Measurements from ENCODE around the gene CD3D. TPM values are rescaled to one million over a fixed set of nuclear protein-coding genes. Genes with fewer than 3 reads are reported as not detected.
"Not testable (repeated sequence)": the region's sequence is repeated elsewhere in the genome, so short reads cannot be mapped to it uniquely, and the experiment has no call there.

The CD3D gene
- polyA plus RNA-seq, 4 donors: 5.4 to 14.6 (median 7.0) TPM

GRCh38 chr11:118314988-118315411 is 27.5 kb downstream of the CD3D start:
- 19 to 38% (median 32%) methylated on average over 7 of the region's 7 CpGs for WGBS, 3 donors
- Histone ChIP-seq H3K27me3 (ENCODE audit: control insufficient read depth in 3 of 3, insufficient read depth in 3 of 3, low read length in 3 of 3) (peaks cover 0 to 4% (median 0%) of the 10 kb centered on the region in 3 donors), H3K9me3 (ENCODE audit: control insufficient read depth in 2 of 2, insufficient read depth in 1 of 2, low read depth in 1 of 2, low read length in 1 of 2) (no peaks in the 10 kb centered on the region), H3K4me1 (ENCODE audit: control insufficient read depth in 3 of 3, insufficient read depth in 2 of 3, low read depth in 1 of 3, low read length in 2 of 3) (peaks cover 3 to 17% (median 4%) of the 10 kb centered on the region in 3 donors), H3K27ac (ENCODE audit: low read depth in 1 of 3, low read length in 2 of 3) (peak overlapping the region in 1 of 3 donors; percentile 25), H3K4me3 (ENCODE audit: low read depth in 1 of 3, low read length in 3 of 3) (no peak overlapping the region), H3K36me3 (ENCODE audit: control insufficient read depth in 3 of 3, insufficient read depth in 2 of 3, low read depth in 1 of 3, low read length in 3 of 3) (no peaks in the 10 kb centered on the region)
- peak; percentile 46 to 60 for DNase-seq
- FAIRE-seq: no peak

- FAIRE-seq (no peak), DNase-seq (no peak)
- Histone ChIP-seq H3K4me3 (ENCODE audit: low read depth in 1 of 3, low read length in 3 of 3) (no peak overlapping the region), H3K27me3 (ENCODE audit: control insufficient read depth in 3 of 3, insufficient read depth in 3 of 3, low read length in 3 of 3) (peaks cover 0 to 4% (median 0%) of the 10 kb centered on the region in 3 donors), H3K36me3 (ENCODE audit: control insufficient read depth in 3 of 3, insufficient read depth in 2 of 3, low read depth in 1 of 3, low read length in 3 of 3) (no peaks in the 10 kb centered on the region), H3K9me3 (ENCODE audit: control insufficient read depth in 2 of 2, insufficient read depth in 1 of 2, low read depth in 1 of 2, low read length in 1 of 2) (no peaks in the 10 kb centered on the region), H3K4me1 (ENCODE audit: control insufficient read depth in 3 of 3, insufficient read depth in 2 of 3, low read depth in 1 of 3, low read length in 2 of 3) (peaks cover 0 to 12% (median 4%) of the 10 kb centered on the region in 3 donors), H3K27ac (ENCODE audit: low read depth in 1 of 3, low read length in 2 of 3) (no peak overlapping the region)
- WGBS, 3 donors: 65 to 83% (median 74%) methylated on average over 4 of the region's 4 CpGs
These were observed 29.3 kb downstream of the CD3D start for GRCh38 chr11:118313242-118313641.

DNA sequence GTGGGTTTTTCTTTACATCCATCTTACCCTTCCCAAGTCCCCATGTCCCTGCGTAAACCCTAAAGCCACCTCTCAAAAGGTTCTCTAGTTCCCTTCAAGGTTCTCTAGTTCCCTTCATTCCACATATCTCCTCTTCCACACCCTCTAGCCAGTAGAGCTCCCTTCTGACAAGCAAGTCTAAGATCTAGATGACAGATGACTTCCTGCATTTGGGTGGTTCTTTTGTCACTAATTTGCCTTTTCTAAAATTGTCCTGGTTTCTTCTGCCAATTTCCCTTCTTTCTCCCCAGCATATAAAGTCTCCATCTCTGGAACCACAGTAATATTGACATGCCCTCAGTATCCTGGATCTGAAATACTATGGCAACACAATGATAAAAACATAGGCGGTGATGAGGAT is 30.2 kb downstream of the CD3D start:
- no peak for FAIRE-seq
- Histone ChIP-seq H3K4me1 (ENCODE audit: control insufficient read depth in 3 of 3, insufficient read depth in 2 of 3, low read depth in 1 of 3, low read length in 2 of 3) (peaks cover 0 to 12% (median 4%) of the 10 kb centered on the region in 3 donors), H3K27ac (ENCODE audit: low read depth in 1 of 3, low read length in 2 of 3) (no peak overlapping the region), H3K36me3 (ENCODE audit: control insufficient read depth in 3 of 3, insufficient read depth in 2 of 3, low read depth in 1 of 3, low read length in 3 of 3) (no peaks in the 10 kb centered on the region), H3K9me3 (ENCODE audit: control insufficient read depth in 2 of 2, insufficient read depth in 1 of 2, low read depth in 1 of 2, low read length in 1 of 2) (no peaks in the 10 kb centered on the region), H3K27me3 (ENCODE audit: control insufficient read depth in 3 of 3, insufficient read depth in 3 of 3, low read length in 3 of 3) (peaks cover 0 to 4% (median 0%) of the 10 kb centered on the region in 3 donors), H3K4me3 (ENCODE audit: low read depth in 1 of 3, low read length in 3 of 3) (no peak overlapping the region)
- DNase-seq: no peak
- WGBS, 3 donors: 91 to 92% (median 91%) methylated on average over 2 of the region's 2 CpGs

GRCh38 chr11:118311518-118311917 is 31.0 kb downstream of the CD3D start:
- no peak overlapping the region for H3K4me3 ChIP-seq (ENCODE audit: low read depth in 1 of 3, low read length in 3 of 3)
- no peaks in the 10 kb centered on the region for H3K36me3 ChIP-seq (ENCODE audit: control insufficient read depth in 3 of 3, insufficient read depth in 2 of 3, low read depth in 1 of 3, low read length in 3 of 3)
- H3K27ac ChIP-seq (ENCODE audit: low read depth in 1 of 3, low read length in 2 of 3): no peak overlapping the region
- H3K4me1 ChIP-seq (ENCODE audit: control insufficient read depth in 3 of 3, insufficient read depth in 2 of 3, low read depth in 1 of 3, low read length in 2 of 3): peaks cover 0 to 9% (median 4%) of the 10 kb centered on the region in 3 donors
- DNase-seq: no peak
- peaks cover 0 to 4% (median 0%) of the 10 kb centered on the region in 3 donors for H3K27me3 ChIP-seq (ENCODE audit: control insufficient read depth in 3 of 3, insufficient read depth in 3 of 3, low read length in 3 of 3)
- no peaks in the 10 kb centered on the region for H3K9me3 ChIP-seq (ENCODE audit: control insufficient read depth in 2 of 2, insufficient read depth in 1 of 2, low read depth in 1 of 2, low read length in 1 of 2)
- 71 to 73% (median 73%) methylated on average over 4 of the region's 4 CpGs for WGBS, 3 donors
- FAIRE-seq: no peak

DNA sequence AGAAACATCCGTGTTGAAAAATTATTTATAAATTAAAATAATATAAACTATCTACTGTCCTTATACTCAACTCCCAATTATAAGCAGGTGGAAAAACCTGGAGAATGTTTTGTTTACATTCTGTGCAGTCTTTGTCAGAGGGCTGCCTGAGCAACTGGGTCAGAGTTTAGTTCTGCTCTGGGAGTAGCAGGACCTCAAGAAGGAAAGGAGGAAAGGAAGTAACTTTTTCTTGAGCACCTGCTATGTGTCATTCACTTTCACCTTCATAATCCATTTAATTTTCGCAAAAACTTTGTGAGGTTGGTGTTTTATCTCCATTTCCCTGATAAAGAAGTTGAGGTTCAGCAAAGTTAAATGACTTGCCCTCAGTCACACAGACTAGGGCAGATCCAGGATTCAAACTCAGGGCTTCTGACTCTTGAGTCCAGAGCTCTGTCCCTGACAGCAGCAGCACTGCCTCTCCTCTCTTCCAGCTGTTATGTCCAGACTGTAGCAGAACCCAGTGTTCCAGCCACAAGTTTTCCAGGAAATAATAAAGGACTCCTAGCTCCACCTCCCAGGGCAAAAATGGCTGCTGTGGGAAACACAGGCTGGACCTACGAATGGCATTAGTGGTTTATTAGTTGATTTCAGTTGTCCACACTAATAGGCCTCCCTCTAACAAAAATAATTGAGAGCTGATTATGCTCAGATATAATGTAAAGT is 31.6 kb downstream of the CD3D start:
- no peaks in the 10 kb centered on the region for H3K9me3 ChIP-seq (ENCODE audit: control insufficient read depth in 2 of 2, insufficient read depth in 1 of 2, low read depth in 1 of 2, low read length in 1 of 2)
- H3K4me3 ChIP-seq (ENCODE audit: low read depth in 1 of 3, low read length in 3 of 3): no peak overlapping the region
- FAIRE-seq (no peak), DNase-seq (no peak)
- peaks cover 0 to 9% (median 4%) of the 10 kb centered on the region in 3 donors for H3K4me1 ChIP-seq (ENCODE audit: control insufficient read depth in 3 of 3, insufficient read depth in 2 of 3, low read depth in 1 of 3, low read length in 2 of 3)
- H3K36me3 ChIP-seq (ENCODE audit: control insufficient read depth in 3 of 3, insufficient read depth in 2 of 3, low read depth in 1 of 3, low read length in 3 of 3): no peaks in the 10 kb centered on the region
- H3K27me3 ChIP-seq (ENCODE audit: control insufficient read depth in 3 of 3, insufficient read depth in 3 of 3, low read length in 3 of 3): peaks cover 0 to 4% (median 0%) of the 10 kb centered on the region in 3 donors
- WGBS, 3 donors: 42 to 54% (median 46%) methylated on average over 3 of the region's 3 CpGs
- no peak overlapping the region for H3K27ac ChIP-seq (ENCODE audit: low read depth in 1 of 3, low read length in 2 of 3)

DNA sequence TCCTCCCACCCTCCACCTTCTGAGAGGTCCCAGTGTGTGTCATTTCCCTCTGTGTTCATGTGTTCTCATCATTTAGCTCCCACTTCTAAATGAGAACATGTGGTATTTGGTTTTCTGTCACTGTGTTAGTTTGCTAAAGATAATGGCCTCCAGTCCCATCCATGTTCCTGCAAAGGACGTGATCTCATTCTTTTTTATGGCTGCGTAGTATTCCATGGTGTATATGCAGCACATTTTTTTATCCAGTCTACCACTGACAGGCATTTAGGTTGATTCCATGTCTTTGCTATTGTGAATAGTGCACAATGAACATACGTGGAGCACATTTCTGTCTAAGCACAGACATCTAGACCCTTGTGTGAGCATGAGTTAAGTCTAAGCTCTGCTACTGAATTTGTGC is 32.2 kb downstream of the CD3D start:
- Histone ChIP-seq H3K27ac (ENCODE audit: low read depth in 1 of 3, low read length in 2 of 3) (no peak overlapping the region), H3K9me3 (ENCODE audit: control insufficient read depth in 2 of 2, insufficient read depth in 1 of 2, low read depth in 1 of 2, low read length in 1 of 2) (no peaks in the 10 kb centered on the region), H3K4me3 (ENCODE audit: low read depth in 1 of 3, low read length in 3 of 3) (no peak overlapping the region), H3K4me1 (ENCODE audit: control insufficient read depth in 3 of 3, insufficient read depth in 2 of 3, low read depth in 1 of 3, low read length in 2 of 3) (peaks cover 0 to 6% (median 3%) of the 10 kb centered on the region in 3 donors), H3K36me3 (ENCODE audit: control insufficient read depth in 3 of 3, insufficient read depth in 2 of 3, low read depth in 1 of 3, low read length in 3 of 3) (no peaks in the 10 kb centered on the region), H3K27me3 (ENCODE audit: control insufficient read depth in 3 of 3, insufficient read depth in 3 of 3, low read length in 3 of 3) (peaks cover 0 to 4% (median 0%) of the 10 kb centered on the region in 3 donors)
- WGBS, 3 donors: 91 to 97% (median 94%) methylated on average over 3 of the region's 3 CpGs
- DNase-seq: no peak
- FAIRE-seq: no peak

DNA sequence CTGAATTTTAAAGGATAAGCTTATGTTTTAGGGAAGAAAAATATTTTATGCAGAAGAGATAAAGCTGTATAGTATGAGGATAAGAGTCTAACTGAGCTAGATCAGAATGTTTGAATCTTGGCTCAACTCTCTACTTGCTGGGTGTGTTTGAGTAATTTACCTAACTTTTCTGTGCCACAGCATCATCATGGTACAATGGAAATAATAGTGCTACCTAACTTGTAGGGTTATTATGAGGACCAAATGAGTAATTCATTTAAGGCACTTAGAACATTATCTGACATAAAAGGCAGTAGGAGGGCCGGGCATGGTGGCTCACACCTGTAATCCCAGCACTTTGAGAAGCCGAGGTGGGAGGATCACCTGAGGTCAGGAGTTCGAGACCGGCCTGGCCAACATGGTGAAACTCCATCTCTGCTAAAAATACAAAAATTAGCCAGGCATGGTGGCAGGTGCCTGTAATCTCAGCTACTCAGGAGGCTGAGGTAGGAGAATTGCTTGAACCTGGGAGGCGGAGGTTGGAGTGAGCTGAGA is 33.4 kb downstream of the CD3D start:
- not testable (repeated sequence) for H3K36me3 ChIP-seq (ENCODE audit: control insufficient read depth in 3 of 3, insufficient read depth in 2 of 3, low read depth in 1 of 3, low read length in 3 of 3); H3K9me3 ChIP-seq (ENCODE audit: control insufficient read depth in 2 of 2, insufficient read depth in 1 of 2, low read depth in 1 of 2, low read length in 1 of 2); FAIRE-seq; DNase-seq; H3K27me3 ChIP-seq (ENCODE audit: control insufficient read depth in 3 of 3, insufficient read depth in 3 of 3, low read length in 3 of 3); H3K4me3 ChIP-seq (ENCODE audit: low read depth in 1 of 3, low read length in 3 of 3); H3K27ac ChIP-seq (ENCODE audit: low read depth in 1 of 3, low read length in 2 of 3); H3K4me1 ChIP-seq (ENCODE audit: control insufficient read depth in 3 of 3, insufficient read depth in 2 of 3, low read depth in 1 of 3, low read length in 2 of 3)
- 87 to 93% (median 87%) methylated on average over 5 of the region's 5 CpGs for WGBS, 3 donors

GRCh38 chr11:118306556-118306955 is 35.9 kb downstream of the CD3D start:
- WGBS, 3 donors: 73 to 74% (median 73%) methylated on average over 2 of the region's 2 CpGs
- no peak for FAIRE-seq
- Histone ChIP-seq H3K9me3 (ENCODE audit: control insufficient read depth in 2 of 2, insufficient read depth in 1 of 2, low read depth in 1 of 2, low read length in 1 of 2) (no peaks in the 10 kb centered on the region), H3K36me3 (ENCODE audit: control insufficient read depth in 3 of 3, insufficient read depth in 2 of 3, low read depth in 1 of 3, low read length in 3 of 3) (no peaks in the 10 kb centered on the region), H3K4me1 (ENCODE audit: control insufficient read depth in 3 of 3, insufficient read depth in 2 of 3, low read depth in 1 of 3, low read length in 2 of 3) (no peaks in the 10 kb centered on the region), H3K4me3 (ENCODE audit: low read depth in 1 of 3, low read length in 3 of 3) (no peak overlapping the region), H3K27ac (ENCODE audit: low read depth in 1 of 3, low read length in 2 of 3) (peak overlapping the region in 1 of 3 donors; percentile 19), H3K27me3 (ENCODE audit: control insufficient read depth in 3 of 3, insufficient read depth in 3 of 3, low read length in 3 of 3) (peaks cover 0 to 3% (median 2%) of the 10 kb centered on the region in 3 donors)
- DNase-seq: no peak

Data from small intestine (tissue), 7 donors.